Endothelial cell of umbilical vein (primary cell): Measurements from ENCODE around the gene PUS10. TPM values are rescaled to one million over a fixed set of nuclear protein-coding genes. Genes with fewer than 3 reads are reported as not detected.
A peak's percentile ranks its signal among the peaks of the same experiment; 100 is the strongest.

Source experiments
- BruUV-seq: library from RNA; stranded (reverse); fragments of 400-500 nt; replicated peaks from 2 replicates; lab custom pipeline; 2021; lab: Mats Ljungman, UMichigan
- CTCF ChIA-PET: fragments of 300-600, 350-600 bp; sonication (Branson Sonifier 250); formaldehyde crosslinking; loops from one replicate; lab custom pipeline; 2021; ENCODE audit warnings: antibody characterized with exemption, inconsistent platforms; lab: Charles Lee
- POLR2A ChIA-PET: fragments of 300-600, 350-600 bp; sonication (Branson Sonifier 250); formaldehyde crosslinking; loops from one replicate; lab custom pipeline; 2021; ENCODE audit warnings: antibody characterized with exemption, inconsistent platforms; lab: Charles Lee
- DNase-seq: peaks from one replicate; pipeline ENCODE4 v3.0.0-alpha.2; 2011; ENCODE audit warnings: low read depth, low spot score
- FAIRE-seq: peaks from 2 replicates; lab custom pipeline; 2011; peaks lifted over from hg19 to GRCh38; lab: Jason Lieb, UNC
- H2AFZ ChIP-seq: 2 replicates; pipeline ENCODE4 v1.6.0; 2012; ENCODE audit warnings: low read depth, low read length, control low read depth, inconsistent platforms
- H3K27ac ChIP-seq: 2 replicates; pipeline ENCODE4 v1.5.1; 2011; ENCODE audit warnings: low read depth, mild to moderate bottlenecking, control low read depth, low read length, moderate library complexity; ENCODE audit not compliant: insufficient read depth
- H3K27me3 ChIP-seq, 2 experiments: 2 replicates each; pipeline versions ENCODE4 v1.6.0 to v1.6.1; 2011; ENCODE audit warnings: low read length in 2 of 2, mixed read lengths in 1 of 2; ENCODE audit not compliant: control insufficient read depth in 2 of 2, insufficient read depth in 2 of 2
- H3K36me3 ChIP-seq, 2 experiments: 2 replicates in 1 of 2; 3 replicates in 1 of 2; pipeline ENCODE4 v1.5.1; 2011; ENCODE audit warnings: low read length in 2 of 2, mild to moderate bottlenecking in 1 of 2, moderate library complexity in 1 of 2; ENCODE audit not compliant: control insufficient read depth in 2 of 2, insufficient read depth in 2 of 2; ENCODE audit errors: extremely low read depth in 1 of 2
- H3K4me1 ChIP-seq: 3 replicates; pipeline ENCODE4 v1.5.1; 2011; ENCODE audit warnings: mild to moderate bottlenecking, low read length; ENCODE audit not compliant: control insufficient read depth, insufficient read depth; ENCODE audit errors: extremely low read depth
- H3K4me2 ChIP-seq: 2 replicates; pipeline ENCODE4 v1.6.1; 2011; ENCODE audit warnings: low read length, control low read depth, mixed read lengths; ENCODE audit not compliant: insufficient read depth
- H3K4me3 ChIP-seq, 3 experiments: fragments of 200-600 bp in 1 of 3; sonication (generic), shearing (Covaris generic) in 1 of 3; replicated peaks in 1 of 3; 2 replicates each; pipeline ENCODE4 v1.5.1; 2011 to 2016; ENCODE audit warnings: control low read depth in 3 of 3, low read length in 3 of 3, mild to moderate bottlenecking in 2 of 3, inconsistent platforms in 1 of 3, low read depth in 1 of 3, moderate library complexity in 1 of 3; ENCODE audit not compliant: insufficient read depth in 1 of 3
- H3K79me2 ChIP-seq: 2 replicates; pipeline ENCODE4 v1.6.0; 2012; ENCODE audit warnings: low read length, inconsistent platforms; ENCODE audit not compliant: control insufficient read depth, insufficient read depth
- H3K9ac ChIP-seq: replicated peaks from 2 replicates; pipeline ENCODE3; 2011; ENCODE audit warnings: low read length, control low read depth; ENCODE audit not compliant: insufficient read depth; ENCODE audit errors: extremely low read depth
- H3K9me1 ChIP-seq: replicated peaks from 3 replicates; pipeline ENCODE4 v1.6.0; 2011; ENCODE audit warnings: mild to moderate bottlenecking, low read length; ENCODE audit not compliant: control insufficient read depth, insufficient read depth; ENCODE audit errors: extremely low read depth
- H3K9me3 ChIP-seq: replicated peaks from 2 replicates; pipeline ENCODE4 v1.5.1; 2012; ENCODE audit warnings: low read length, inconsistent platforms; ENCODE audit not compliant: control insufficient read depth, insufficient read depth
- H4K20me1 ChIP-seq: replicated peaks from 2 replicates; pipeline ENCODE3; 2011; ENCODE audit warnings: mild to moderate bottlenecking, low read length; ENCODE audit not compliant: control insufficient read depth, insufficient read depth; ENCODE audit errors: extremely low read depth
- CTCF ChIP-seq, 2 donors: IDR thresholded peaks; 1 replicate in 1 of 2; 2 replicates in 1 of 2; pipeline ENCODE4 v1.5.1; 2011; ENCODE audit warnings: low read length in 2 of 2, mild to moderate bottlenecking in 2 of 2, moderate library complexity in 2 of 2, control low read depth in 1 of 2, inconsistent platforms in 1 of 2, low read depth in 1 of 2; ENCODE audit not compliant: insufficient read depth in 1 of 2; ENCODE audit errors: extremely low read depth in 1 of 2
- EZH2 ChIP-seq: IDR thresholded peaks from 2 replicates; pipeline ENCODE4 v1.6.1; 2012; ENCODE audit warnings: borderline replicate concordance, low read depth, mild to moderate bottlenecking, moderate library complexity, low read length, inconsistent platforms; ENCODE audit not compliant: severe bottlenecking
- FOS ChIP-seq: IDR thresholded peaks from 2 replicates; pipeline ENCODE4 v1.6.1; 2011; ENCODE audit warnings: mild to moderate bottlenecking, low read length, moderate library complexity, borderline replicate concordance; ENCODE audit not compliant: insufficient read depth
- GATA2 ChIP-seq: IDR thresholded peaks from 2 replicates; pipeline ENCODE4 v1.7.0; 2011; ENCODE audit warnings: low read depth, mild to moderate bottlenecking, moderate library complexity, mixed read lengths, low read length; ENCODE audit not compliant: insufficient read length, insufficient read depth
- JUN ChIP-seq: IDR thresholded peaks from 2 replicates; pipeline ENCODE4 v1.6.1; 2011; ENCODE audit warnings: borderline replicate concordance, low read depth; ENCODE audit not compliant: insufficient read length, insufficient read depth
- MAX ChIP-seq: IDR thresholded peaks from 2 replicates; pipeline ENCODE4 v1.6.1; 2011; ENCODE audit not compliant: insufficient read depth, insufficient read length
- MYC ChIP-seq: IDR thresholded peaks from one replicate; pipeline ENCODE4 v1.6.1; 2011; ENCODE audit warnings: mild to moderate bottlenecking, low read depth, low read length
- POLR2A ChIP-seq: IDR thresholded peaks from 2 replicates; pipeline ENCODE4 v1.6.1; 2012; ENCODE audit warnings: low read depth, mild to moderate bottlenecking, control low read depth, low read length
- POLR2AphosphoS5 ChIP-seq: IDR thresholded peaks from 2 replicates; pipeline ENCODE4 v1.6.1; 2012; ENCODE audit warnings: low read depth, mild to moderate bottlenecking, control low read depth, low read length, moderate library complexity; ENCODE audit not compliant: insufficient read depth
- dilution Hi-C: fragments of 300-500 bp; cut with MboI; formaldehyde crosslinking; loops from one replicate; pipeline ENCODE4 v1.15.0; 2019; ENCODE audit warnings: low sequenced_read_pairs; ENCODE audit not compliant: extremely low pct_ligation_motif_present
- intact Hi-C: fragments of 100-400 bp; cut with micrococcal nuclease; formaldehyde crosslinking; loops from one replicate; pipeline ENCODE4 v1.10.0; 2022
- polyA plus RNA-seq, 4 experiments: library from polyadenylated mRNA; depleted of rRNA in 3 of 4; stranded (reverse) in 3 of 4; unstranded in 1 of 4; fragments of >200 nt; gene quantifications; 2 replicates each; pipeline versions ENCODE4 v1.2.1 to v1.2.3, GENCODE V29; 2011 to 2012; ENCODE audit warnings: missing spikeins in 1 of 4
- total RNA-seq: library from RNA; stranded (reverse); gene quantifications from 2 replicates; pipeline ENCODE4 v1.2.3, GENCODE V29; 2021

PUS10 gene
- total and polyA plus RNA-seq, 2 donors (not counting 3 experiments of a cell fraction or from before 2014, with no cell fraction given) = 3.7 to 10.3 TPM

- Histone ChIP-seq H3K27me3 (no peaks in the 10 kb centered on the region), H3K9me1 (no peaks in the 10 kb centered on the region), H2AFZ (peak overlapping the region; percentile 97), H3K4me1 (peaks cover 23% of the 10 kb centered on the region), H4K20me1 (no peaks in the 10 kb centered on the region), H3K27ac (peak overlapping the region; percentile 67), H3K36me3 (no peaks in the 10 kb centered on the region), H3K9ac (peak overlapping the region; percentile 69), H3K9me3 (no peaks in the 10 kb centered on the region), H3K79me2 (peaks cover 46% of the 10 kb centered on the region), H3K4me2 (peak overlapping the region; percentile 93), H3K4me3 (peak overlapping the region; percentile 73 to 98 (median 94))
- POLR2A ChIA-PET = interaction anchor here (0.6 kb wide), 1 partner anchor 93 kb away, joined by 3 read pairs; no protein-coding TSS in a partner anchor
- TF ChIP-seq POLR2AphosphoS5 (no peak), POLR2A (no peak), JUN (no peak), FOS (no peak), MYC (no peak), MAX (no peak), CTCF (IDR thresholded peaks at IDR 0.05; ENCODE audit: extremely low read depth in 1 of 2, insufficient read depth in 1 of 2, low read depth in 1 of 2, low read length in 2 of 2) (no peak), GATA2 (no peak), EZH2 (no peak)
- intact Hi-C loops (loop anchor here (1.0 to 5.0 kb wide), 2 partner anchors 134 to 161 kb away; partner anchors contain the start of gene REL), dilution Hi-C loops (no loop called here)
- BruUV-seq = TSS peak; percentile 47
- DNase-seq (peak; percentile 1), FAIRE-seq (peak; percentile 55)
- CTCF ChIA-PET = interaction anchor here (1.0 kb wide), 1 partner anchor 17 kb away, joined by 4 read pairs; no protein-coding TSS in a partner anchor
Observed at GRCh38 chr2:61016392-61017002, 1.6 kb downstream of the PUS10 start.
